DOHH2 (cell line): Measurements from ENCODE around the gene TTC27.

Experiments used
- EZH2phosphoT487 ChIP-seq: fragments of 200-600 bp; sonication (generic); IDR thresholded peaks from 2 replicates; pipeline ENCODE4 v1.6.1; 2017; ENCODE audit warnings: borderline replicate concordance, mild to moderate bottlenecking, antibody characterized with exemption, low read length, moderate library complexity, mixed read lengths
- TF ChIP-seq, protein P1 (sequence below): fragments of 200-600 bp; sonication (generic); IDR thresholded peaks from one replicate; pipeline ENCODE4 v1.5.1; 2014; ENCODE audit warnings: antibody characterized with exemption, mild to moderate bottlenecking, low read depth, low read length; ENCODE audit not compliant: poor library complexity, severe bottlenecking

DNA sequence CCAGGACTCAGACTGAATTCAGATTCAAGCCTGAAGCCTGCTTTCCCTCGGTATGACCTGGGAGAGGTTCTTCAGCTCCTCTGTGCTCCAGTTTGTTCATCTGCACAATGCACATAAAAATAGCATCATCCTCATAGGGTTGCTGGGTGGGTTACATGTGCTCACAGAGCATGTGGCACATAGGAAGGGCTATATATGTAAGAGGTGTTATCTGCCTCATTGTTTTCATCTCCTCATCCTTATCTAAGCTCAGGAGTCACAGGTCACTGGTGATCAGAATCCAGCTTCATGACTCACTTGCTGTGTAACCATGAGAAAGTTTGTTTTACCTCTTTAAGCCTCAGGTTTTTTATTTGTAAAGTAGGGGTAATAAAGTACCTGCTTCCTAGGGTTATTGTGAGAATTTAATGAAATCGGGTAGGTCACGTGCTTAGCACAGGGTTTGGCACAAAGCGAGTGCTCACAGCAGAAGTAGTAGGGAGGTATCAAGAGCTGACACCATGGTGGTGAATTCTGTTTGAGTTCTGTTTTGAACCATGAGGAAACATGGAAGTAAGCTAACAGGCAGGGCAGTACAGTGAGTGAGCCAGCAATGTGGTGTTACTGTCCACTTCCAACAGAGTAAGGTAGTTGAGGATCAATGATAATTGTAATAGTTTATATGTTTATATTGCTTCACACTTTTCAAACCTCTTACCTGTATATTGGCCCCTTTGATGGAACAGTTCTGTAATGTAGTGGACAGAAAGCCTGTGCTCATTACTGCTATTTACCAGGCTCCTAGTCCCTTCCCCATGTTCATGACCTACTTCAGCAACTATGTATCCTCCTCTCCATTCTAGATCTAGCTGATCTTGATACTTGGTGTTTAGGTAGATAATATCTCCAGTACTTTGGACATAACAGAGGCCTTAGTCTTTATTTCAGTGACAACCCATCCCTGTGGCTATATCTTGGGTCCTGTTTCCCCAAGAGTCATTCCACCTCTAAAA lies 177.6 kb downstream of the TTC27 start:
- TF ChIP-seq, protein P1, sequence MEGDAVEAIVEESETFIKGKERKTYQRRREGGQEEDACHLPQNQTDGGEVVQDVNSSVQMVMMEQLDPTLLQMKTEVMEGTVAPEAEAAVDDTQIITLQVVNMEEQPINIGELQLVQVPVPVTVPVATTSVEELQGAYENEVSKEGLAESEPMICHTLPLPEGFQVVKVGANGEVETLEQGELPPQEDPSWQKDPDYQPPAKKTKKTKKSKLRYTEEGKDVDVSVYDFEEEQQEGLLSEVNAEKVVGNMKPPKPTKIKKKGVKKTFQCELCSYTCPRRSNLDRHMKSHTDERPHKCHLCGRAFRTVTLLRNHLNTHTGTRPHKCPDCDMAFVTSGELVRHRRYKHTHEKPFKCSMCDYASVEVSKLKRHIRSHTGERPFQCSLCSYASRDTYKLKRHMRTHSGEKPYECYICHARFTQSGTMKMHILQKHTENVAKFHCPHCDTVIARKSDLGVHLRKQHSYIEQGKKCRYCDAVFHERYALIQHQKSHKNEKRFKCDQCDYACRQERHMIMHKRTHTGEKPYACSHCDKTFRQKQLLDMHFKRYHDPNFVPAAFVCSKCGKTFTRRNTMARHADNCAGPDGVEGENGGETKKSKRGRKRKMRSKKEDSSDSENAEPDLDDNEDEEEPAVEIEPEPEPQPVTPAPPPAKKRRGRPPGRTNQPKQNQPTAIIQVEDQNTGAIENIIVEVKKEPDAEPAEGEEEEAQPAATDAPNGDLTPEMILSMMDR, result no peak
- TF ChIP-seq EZH2phosphoT487, result no peak
